RKO (cell line): ENCODE data around the gene FOXI1.

Experiments
- DNase-seq: peaks from one replicate; pipeline ENCODE4 v3.0.0-alpha.2; 2016; ENCODE audit warnings: low spot score

Gene FOXI1

GRCh38 chr5:170150713-170151096, 45.0 kb downstream of the FOXI1 start:
- no peak for DNase-seq

DNA sequence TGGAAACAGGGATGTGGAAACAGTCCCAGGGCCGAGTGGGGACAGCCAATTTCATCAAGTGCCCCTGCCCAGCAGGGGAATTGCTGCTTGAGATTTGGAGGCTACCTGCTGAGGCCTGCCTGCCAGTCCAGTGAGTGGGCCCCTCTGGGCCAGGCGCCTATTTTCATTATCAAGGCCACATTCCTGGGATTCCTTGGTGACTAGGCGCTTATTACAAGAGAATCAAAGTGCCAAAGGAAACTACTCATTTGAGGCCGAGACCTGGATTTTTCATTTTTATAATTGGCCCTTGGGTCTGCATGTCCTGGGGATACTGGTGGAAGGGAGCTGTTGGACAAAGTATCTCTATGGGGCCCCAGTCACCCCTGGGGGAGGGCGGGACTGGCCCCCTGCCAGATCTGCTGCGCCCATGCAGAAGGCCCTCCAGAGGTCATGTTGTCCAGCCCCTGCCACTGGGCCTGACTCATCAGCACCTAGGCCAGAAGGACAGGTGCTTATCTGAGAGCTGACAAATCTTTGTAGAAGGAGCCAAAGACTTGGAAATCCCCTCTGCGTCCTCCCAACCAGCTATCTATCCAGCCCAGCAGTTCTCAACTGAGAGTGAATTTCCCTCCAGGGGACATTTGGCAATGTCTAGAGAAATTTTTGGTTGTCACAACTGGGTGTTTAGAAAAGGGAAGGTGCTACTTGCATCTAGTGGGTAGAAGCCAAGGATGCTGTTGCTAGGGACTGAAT, 45.6 kb downstream of the FOXI1 start:
- peak; percentile 19 for DNase-seq

DNA sequence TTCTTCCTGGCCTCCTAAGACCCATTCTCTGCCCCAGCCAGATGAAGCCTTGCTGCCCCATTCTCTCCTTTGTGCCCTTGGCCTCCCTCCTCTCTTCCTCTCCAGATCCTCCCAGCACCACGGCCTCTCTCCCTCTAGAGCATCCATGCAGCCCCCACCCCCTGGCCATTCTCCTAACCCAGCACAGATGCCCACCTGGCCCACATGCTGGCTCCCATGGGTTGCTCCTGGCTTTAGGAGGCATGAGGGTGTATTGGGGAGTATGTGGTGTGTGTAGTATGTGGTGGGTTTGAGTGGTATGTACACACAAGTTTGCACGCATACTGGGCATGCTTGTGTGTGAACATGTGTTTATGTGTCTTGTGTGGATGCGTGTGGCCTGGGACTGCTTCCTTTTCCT, 47.1 kb downstream of the FOXI1 start:
- no peak for DNase-seq

- DNase-seq = no peak
Measured at GRCh38 chr5:170154297-170154696, 48.6 kb downstream of the FOXI1 start.

GRCh38 chr5:170154744-170155143, 49.0 kb downstream of the FOXI1 start:
- DNase-seq = no peak

DNA sequence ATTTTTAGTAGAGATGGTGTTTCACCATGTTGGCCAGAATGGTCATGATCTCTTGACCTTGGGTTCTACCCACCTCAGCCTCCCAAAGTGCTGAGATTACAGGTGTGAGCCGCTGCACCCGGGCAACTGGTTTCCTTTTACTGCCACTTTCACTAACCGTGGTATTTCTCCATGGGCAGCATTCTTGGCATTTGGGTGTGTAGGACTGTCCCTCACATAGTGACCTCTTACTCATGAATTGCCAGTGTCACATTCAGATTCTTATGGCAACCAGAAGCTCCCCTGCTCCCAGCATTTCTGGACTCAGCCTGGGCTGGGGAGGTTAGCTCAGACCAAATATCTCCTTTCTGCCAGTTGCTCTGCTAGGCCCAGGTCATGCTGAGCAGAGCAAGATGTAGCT, 50.1 kb downstream of the FOXI1 start:
- DNase-seq = no peak

- peak; percentile 1 for DNase-seq
Measured at GRCh38 chr5:170159101-170159698, 53.5 kb downstream of the FOXI1 start.
